ENCODE results near the gene RUFY3.
"Not testable (repeated sequence)": the region's sequence is repeated elsewhere in the genome, so short reads cannot be mapped to it uniquely, and the experiment has no call there.

The RUFY3 gene

DNA sequence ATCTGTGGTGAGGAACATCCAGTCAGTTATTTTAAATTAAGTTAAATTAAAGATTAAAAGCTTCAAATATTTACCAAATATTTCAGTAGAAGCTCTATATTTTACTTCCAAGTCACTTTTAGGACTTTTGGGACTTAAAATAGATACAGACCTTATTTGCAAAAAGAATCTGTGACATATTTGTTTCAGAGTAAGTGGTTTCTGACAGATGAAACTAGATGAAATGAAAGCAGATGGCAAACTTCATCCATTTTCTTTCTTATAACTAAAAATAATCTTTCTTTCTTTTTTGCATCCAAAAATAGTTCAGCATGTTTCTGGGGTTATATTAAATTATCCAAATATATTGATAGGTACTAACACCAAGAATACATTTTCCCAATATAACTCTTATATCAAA is 40.1 kb upstream of the RUFY3 start:
- DNase-seq (ENCODE audit: low read depth): no peak
- H3K4me3 ChIP-seq (ENCODE audit: low read length): no peak overlapping the region
- TF ChIP-seq, protein P1, sequence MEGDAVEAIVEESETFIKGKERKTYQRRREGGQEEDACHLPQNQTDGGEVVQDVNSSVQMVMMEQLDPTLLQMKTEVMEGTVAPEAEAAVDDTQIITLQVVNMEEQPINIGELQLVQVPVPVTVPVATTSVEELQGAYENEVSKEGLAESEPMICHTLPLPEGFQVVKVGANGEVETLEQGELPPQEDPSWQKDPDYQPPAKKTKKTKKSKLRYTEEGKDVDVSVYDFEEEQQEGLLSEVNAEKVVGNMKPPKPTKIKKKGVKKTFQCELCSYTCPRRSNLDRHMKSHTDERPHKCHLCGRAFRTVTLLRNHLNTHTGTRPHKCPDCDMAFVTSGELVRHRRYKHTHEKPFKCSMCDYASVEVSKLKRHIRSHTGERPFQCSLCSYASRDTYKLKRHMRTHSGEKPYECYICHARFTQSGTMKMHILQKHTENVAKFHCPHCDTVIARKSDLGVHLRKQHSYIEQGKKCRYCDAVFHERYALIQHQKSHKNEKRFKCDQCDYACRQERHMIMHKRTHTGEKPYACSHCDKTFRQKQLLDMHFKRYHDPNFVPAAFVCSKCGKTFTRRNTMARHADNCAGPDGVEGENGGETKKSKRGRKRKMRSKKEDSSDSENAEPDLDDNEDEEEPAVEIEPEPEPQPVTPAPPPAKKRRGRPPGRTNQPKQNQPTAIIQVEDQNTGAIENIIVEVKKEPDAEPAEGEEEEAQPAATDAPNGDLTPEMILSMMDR (conservative IDR thresholded peaks at IDR 0.05; ENCODE audit: low read depth, low read length): no peak

DNA sequence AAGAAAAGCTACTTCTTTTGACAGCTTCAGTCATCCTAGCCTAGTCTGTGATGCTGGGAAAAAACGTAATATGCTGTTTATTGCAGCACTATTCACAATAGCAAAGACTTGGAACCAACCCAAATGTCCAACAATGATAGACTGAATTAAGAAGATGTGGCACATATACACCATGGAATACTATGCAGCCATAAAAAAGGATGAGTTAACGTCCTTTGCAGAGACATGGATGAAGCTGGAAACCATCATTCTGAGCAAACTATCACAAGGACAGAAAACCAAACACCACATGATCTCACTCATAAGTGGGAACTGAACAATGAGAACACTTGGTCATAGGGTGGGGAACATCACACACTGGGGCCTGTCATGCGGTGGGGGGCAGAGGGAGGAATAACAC is 39.6 kb upstream of the RUFY3 start:
- H3K4me3 ChIP-seq (ENCODE audit: low read length); DNase-seq (ENCODE audit: low read depth): not testable (repeated sequence)

DNA sequence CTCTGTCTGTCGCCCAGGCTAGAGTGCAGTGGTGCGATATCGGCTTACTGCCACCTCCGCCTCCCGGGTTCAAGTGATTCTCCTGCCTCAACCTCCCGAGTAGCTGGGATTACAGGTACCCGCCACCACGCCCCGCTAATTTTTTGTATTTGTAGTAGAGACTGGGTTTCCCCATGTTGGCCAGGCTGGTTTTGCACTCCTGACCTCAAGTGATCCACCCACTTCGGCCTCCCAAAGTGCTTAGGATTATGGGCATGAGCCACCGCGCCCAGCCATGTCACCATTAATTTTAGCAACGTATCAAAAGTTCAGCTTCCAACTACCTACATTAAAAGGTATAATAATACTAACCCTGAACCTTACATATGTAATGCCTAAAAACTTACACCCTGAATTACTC is 34.4 kb upstream of the RUFY3 start:
- peak overlapping the region; percentile 98 for H3K4me3 ChIP-seq (ENCODE audit: low read length)
- no peak for DNase-seq (ENCODE audit: low read depth)
- TF ChIP-seq, protein P1 (conservative IDR thresholded peaks at IDR 0.05; ENCODE audit: low read depth, low read length): no peak

DNA sequence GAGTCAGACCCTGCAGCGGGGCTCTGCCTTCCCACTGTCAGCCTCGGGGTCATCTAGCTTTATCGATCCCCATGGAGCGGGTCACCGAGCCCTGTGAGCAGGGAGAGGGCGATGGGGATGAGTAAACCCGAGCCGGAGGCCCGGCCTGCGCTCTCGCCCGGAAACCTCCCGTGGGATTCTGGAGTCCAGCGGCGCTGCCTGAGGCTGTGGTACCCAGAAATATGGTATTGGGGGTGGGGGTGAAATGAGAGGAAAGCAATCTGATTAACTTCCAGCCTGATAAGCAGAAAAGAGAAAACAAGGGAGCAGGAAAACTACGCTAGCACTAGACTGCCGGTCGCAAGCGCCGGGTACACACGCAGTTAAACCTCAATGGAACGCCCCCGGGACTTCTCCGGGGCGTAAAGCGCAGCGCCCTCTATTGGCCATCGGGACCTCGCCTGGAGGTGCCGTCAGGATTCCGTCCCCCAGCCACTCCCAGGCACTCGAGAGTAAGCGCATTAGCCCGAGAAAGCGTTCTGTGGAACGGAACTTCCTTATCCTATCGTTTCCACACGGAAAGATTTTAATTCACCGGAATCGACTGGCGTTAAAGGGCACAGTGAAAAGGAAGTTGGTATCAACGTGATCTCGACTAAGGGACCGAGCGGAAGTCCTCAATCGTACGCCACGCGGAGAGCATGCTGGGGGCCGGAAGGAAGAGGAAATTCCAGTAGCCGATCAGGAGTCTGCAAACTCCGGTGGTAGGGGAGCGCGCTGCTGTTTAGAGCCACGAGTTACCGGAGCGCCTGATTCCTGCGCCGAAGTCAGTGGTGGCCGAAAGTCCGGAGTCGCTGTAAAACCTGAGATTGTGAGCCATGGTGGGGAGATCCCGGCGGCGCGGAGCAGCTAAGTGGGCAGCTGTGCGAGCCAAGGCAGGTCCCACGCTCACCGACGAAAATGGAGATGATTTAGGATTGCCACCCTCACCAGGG is 33.7 kb upstream of the RUFY3 start, which contains the start of gene UTP3:
TSS of gene UTP3 (plus strand) at position 712 of the 974 bp plus-strand sequence. CDS start at position 858, 146 bp downstream.
- peak within 1 kb of the TSS; percentile 98 for H3K4me3 ChIP-seq (ENCODE audit: low read length)
- TF ChIP-seq, protein P1 (conservative IDR thresholded peaks at IDR 0.05; ENCODE audit: low read depth, low read length): peak; percentile 96
- DNase-seq (ENCODE audit: low read depth): peak; percentile 98

DNA sequence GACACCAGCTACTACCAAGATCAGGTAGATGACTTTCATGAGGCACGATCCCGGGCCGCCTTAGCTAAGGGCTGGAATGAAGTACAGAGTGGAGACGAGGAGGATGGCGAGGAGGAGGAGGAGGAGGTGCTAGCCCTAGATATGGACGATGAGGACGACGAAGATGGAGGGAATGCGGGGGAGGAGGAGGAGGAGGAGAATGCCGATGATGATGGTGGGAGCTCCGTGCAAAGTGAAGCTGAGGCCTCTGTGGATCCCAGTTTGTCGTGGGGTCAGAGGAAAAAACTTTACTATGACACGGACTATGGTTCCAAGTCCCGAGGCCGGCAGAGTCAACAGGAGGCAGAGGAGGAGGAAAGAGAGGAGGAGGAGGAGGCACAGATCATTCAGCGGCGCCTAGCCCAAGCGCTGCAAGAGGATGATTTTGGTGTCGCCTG is 33.0 kb upstream of the RUFY3 start:
- H3K4me3 ChIP-seq (ENCODE audit: low read length): peak overlapping the region; percentile 98
- no peak for DNase-seq (ENCODE audit: low read depth)
- TF ChIP-seq, protein P1 (conservative IDR thresholded peaks at IDR 0.05; ENCODE audit: low read depth, low read length): no peak

DNA sequence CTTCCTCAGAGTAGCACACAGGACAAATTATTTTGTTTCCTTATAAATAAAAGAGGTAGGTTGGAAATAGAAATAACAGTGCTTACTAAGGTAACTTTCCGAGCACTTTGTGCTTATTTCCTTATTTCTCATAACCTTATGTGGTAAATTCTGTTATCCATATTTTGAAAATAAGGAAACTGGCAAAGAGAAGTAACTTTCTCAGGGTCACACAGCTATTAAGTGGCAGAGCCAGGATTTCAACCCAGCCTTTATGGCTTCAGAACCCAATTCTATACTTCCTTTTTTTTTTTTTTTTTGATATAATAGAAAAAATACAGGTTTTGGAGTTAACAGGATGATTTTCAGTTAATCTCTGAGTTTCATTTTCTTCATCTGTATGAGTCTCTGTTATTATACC is 30.1 kb upstream of the RUFY3 start:
- no peak for DNase-seq (ENCODE audit: low read depth)

DNA sequence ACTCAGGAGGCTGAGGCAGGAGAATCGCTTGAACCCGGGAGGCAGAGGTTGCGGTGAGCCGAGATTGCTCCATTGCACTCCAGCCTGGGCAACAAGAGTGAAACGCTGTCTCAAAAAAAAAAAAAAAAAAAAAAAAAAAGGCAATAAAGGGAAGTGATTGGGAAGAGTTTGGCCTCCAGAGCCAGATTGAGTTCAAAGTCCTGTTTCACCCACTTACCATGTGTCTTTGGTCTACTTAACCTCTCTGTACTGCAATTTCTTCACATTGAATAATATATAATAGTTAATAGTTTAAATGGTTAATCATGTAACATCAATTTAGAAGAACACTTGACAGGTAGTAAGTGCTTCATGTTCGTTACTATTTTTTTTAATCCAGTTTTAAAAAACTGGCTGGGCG is 27.1 kb upstream of the RUFY3 start:
- not testable (repeated sequence) for DNase-seq (ENCODE audit: low read depth); H3K4me3 ChIP-seq (ENCODE audit: low read length)

More for the DNA sequence above, 30.1 kb upstream of the RUFY3 start:
- TF ChIP-seq, protein P1 (conservative IDR thresholded peaks at IDR 0.05; ENCODE audit: low read depth, low read length): no peak
- no peak overlapping the region for H3K4me3 ChIP-seq (ENCODE audit: low read length)

DNA sequence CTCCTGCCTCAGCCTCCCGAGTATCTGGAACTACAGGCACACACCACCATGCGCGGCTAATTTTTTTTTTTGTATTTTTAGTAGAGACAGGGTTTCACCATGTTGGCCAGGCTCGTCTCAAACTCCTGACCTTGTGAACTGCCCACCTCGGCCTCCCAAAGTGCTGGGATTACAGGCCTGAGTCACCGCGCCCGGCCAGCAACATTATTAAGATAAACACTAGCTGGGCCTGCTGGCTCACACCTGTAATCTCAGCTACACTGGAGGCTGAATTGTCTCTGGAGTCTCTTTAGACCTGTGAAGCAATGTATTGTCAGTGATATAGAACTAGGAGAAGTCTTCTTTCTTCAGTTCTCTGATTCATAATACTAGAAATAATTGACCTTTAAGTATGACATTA is 23.3 kb upstream of the RUFY3 start:
- not testable (repeated sequence) for H3K4me3 ChIP-seq (ENCODE audit: low read length); DNase-seq (ENCODE audit: low read depth)
